HG02870 (cell line): ENCODE results near the gene CCDC141.

Source experiments
- ATAC-seq: cut with Tn5 transposase; IDR thresholded peaks from one replicate; pipeline ENCODE4 v1.9.1; 2021; ENCODE audit warnings: mild to moderate bottlenecking, moderate library complexity; ENCODE audit not compliant: unreplicated experiment

CCDC141 gene

DNA sequence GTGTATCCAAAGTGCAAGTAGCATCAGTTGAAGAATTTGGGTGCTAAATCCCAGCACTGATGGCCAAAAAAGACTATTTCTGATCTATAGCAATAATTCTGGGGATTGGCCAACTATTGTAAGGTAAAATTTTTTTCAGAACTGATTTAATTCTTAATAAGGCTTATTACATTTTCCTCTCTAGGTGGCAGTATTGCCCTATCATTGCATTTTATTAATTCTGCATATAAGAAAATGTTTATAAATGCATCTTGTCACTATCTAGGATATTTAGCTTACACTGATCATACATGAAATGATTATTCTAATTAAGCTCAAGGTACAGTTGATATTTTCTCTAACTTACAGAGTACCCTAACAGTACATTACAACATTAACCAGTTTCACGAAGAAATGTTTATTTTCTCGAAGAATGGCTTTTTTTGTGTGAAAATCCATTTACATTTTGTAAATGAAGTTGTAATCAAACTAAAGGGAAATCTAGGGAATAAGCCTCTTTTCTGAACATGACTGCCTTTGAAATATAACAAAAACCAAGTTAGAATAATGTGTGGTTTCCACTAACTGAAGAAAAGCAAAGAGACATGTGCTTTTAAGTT lies 253.8 kb downstream of the CCDC141 start:
- ATAC-seq: no peak

DNA sequence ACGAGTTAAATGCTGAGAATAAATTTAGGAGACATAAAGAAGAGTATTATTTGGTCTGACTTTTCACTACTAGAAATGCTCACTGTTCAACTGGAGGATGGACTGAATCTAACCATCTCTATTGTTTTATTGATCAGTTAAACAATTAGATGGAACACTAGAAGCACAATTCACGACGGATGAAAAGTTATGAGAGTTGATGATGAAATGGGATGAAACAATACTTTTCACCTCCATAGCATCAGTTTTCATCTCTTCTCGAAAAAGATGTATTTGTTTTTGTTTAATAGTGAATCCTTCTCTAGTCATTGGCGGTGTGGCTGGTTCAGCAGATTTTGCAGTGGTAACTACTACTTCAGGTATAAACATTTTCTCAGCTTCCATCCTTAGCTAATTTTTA lies 262.0 kb downstream of the CCDC141 start:
- no peak for ATAC-seq

DNA sequence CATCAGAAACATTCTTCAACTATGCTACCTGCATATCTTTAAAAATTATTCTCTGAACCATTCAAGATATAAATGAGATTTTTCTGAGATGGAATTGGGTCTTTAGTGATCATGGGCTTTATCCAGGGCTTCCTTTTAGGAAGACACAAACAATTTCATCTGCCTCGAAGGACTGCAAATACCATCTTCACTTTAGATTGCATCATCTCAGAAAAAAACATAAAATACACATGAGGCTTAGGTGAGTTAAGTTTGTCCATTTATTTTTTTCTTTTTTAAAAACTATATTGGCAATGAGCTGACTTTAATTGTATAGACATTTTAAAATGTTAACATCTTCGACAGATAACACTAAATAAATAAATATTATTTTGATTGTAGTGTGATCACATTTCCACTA lies 262.8 kb downstream of the CCDC141 start:
- no peak for ATAC-seq

DNA sequence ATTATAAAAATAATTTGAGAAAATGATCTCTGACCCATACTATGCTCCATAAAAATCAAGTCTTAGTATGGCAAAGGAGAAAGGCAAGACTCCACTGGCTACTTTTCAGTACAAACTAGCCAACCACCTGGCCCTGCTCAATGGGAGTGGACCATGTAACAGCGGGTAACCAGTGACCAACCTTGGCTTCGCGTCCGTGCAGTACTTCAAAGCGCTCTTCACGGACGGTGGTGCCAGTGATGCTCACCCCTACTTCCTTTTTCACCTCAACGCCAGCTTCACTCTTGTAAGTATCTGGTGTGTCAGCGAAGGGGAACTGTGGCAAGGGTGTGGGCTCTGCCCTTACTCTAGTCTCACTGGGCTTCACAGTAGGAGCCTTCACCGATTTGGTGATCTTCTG lies 266.0 kb downstream of the CCDC141 start:
- ATAC-seq: no peak

DNA sequence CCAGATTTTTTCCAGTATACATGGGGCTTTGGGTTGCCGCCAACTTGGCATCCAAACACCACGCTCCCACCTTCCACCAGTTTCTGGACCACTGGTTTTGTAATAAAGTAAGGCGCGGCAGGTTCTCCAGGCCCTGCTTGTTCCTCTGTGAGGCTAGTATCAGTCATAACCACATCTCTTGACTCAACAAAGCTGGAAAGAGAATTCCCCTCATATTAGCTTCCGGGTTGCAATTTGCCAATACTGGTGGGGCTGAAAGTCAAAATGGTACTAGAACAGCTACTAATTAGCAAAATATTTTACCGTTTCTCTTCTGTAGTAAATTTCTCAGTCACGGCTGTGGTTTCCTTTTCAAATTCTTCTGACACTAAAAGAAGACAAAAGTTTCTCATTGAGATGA lies 267.7 kb downstream of the CCDC141 start:
- ATAC-seq: peak; percentile 70
